ENCODE results near the gene GTSF1L.

GTSF1L gene

GRCh38 chr20:43715511-43715910 lies 11.3 kb downstream of the GTSF1L start:
- DNase-seq: no peak

DNA sequence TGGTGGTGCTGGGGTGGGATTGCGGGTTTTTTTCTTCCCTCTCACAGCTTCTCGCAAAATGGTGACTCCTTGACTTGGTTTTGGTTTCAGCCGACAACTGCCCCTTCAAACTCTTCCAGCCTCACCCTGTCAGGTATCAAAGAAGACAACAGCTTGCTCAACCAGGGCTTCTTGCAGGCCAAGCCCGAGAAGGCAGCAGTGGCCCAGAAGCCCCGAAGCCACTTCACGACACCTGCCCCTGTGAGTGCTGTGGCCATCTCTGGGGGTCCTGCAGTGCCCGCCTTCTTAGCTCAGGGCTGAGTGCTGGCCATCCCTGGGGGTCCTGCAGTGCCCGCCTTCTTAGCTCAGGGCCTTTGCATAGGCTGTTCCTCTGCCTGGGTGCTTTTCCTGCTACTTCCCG lies 11.8 kb downstream of the GTSF1L start:
- no peak for DNase-seq

DNA sequence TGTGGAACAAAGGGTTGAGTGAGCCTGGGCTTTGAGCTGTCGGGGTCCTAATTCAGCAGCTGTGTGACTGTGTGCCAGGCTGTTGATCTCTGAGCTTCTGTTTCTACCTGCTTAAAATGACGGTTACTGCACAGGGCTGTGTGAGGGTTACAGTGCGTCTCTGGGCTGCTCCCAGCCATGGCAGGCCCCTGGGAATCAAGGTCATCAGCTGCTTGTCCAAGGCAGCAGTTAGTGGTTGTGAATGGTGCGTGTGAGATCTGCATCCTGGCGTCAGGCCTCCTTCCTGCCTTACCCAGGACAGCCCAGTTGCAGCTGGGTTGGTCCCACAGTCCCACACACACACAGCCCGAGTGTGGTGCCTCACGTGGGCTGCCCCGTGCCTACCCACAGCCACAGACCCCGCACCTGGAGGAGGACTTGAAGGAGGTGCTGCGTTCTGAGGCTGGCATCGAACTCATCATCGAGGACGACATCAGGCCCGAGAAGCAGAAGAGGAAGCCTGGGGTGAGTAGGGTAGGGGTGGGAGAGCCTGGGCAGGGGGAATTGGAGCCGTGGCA lies 15.6 kb downstream of the GTSF1L start:
- no peak for DNase-seq

GRCh38 chr20:43710370-43711044 lies 16.3 kb downstream of the GTSF1L start:
- DNase-seq: no peak

- DNase-seq: no peak
These were observed 24.3 kb downstream of the GTSF1L start for GRCh38 chr20:43702502-43702901.

- DNase-seq: no peak
These were observed 26.2 kb downstream of the GTSF1L start for GRCh38 chr20:43700627-43701026.

- no peak for DNase-seq
These were observed 26.7 kb downstream of the GTSF1L start for GRCh38 chr20:43699941-43700565.

- DNase-seq: no peak
These were observed 31.2 kb downstream of the GTSF1L start for GRCh38 chr20:43695571-43695970.

DNA sequence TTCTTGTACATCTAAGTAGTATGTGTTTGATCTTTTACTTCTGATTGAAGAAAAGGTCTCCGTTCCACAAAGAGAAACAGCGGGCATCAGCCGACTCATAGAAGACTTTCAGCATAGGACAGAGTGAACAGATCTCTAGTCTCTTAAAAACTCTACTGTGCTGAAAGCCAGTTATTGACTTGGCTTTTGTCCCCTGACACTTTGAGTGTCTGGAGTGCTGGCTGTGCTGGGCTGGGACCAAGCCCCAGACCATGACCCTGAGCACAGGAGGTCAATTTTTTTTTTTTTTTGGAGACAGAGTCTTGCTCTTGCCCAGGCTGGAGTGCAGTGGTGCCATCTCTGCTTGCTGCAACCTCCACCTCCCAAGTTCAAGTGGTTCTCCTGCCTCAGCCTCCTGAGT lies 32.0 kb downstream of the GTSF1L start:
- no peak for DNase-seq

GRCh38 chr20:43691928-43692524 lies 34.8 kb downstream of the GTSF1L start:
- peak; percentile 53 for DNase-seq

GRCh38 chr20:43690943-43691598 lies 35.7 kb downstream of the GTSF1L start:
- no peak for DNase-seq

DNA sequence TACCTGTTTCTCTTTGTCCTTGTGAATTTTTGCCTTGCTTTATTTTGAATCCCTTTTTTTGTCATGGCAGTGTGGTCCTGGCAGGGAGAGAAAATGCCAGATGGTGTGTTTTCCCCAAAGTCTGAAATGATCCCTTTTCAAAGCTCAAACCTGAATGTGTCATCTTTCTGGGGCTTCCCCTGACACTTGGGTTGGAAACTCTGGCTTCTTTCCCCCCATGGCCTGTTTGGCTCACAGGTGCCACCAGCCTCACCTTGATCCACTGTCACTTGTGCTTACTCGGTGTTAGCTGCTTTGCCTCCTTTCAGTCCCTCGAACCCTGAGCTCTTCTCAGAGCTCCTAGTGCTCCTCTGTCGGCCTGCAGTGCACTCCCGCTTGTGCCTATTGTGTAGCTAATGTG lies 37.6 kb downstream of the GTSF1L start:
- DNase-seq: no peak

DNA sequence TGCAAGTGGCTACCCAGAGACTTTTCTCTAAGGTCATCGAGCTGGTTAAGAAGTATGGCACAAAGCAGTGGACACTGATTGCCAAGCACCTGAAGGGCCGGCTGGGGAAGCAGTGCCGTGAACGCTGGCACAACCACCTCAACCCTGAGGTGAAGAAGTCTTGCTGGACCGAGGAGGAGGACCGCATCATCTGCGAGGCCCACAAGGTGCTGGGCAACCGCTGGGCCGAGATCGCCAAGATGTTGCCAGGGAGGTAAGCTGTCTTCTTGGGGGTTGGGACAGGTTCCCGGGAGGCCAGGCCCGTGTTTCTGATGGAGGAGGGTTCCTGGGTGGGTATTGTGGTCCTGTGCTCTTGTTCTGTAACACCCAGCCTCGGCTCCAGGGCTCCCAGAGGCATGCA lies 40.0 kb downstream of the GTSF1L start:
- no peak for DNase-seq

- DNase-seq: no peak
These were observed 44.4 kb downstream of the GTSF1L start for GRCh38 chr20:43682446-43682845.

- DNase-seq: no peak
These were observed 44.8 kb downstream of the GTSF1L start for GRCh38 chr20:43681991-43682410.

- no peak for DNase-seq
These were observed 45.3 kb downstream of the GTSF1L start for GRCh38 chr20:43681468-43681942.

- DNase-seq: no peak
These were observed 45.8 kb downstream of the GTSF1L start for GRCh38 chr20:43680981-43681380.

- DNase-seq: no peak
These were observed 50.4 kb downstream of the GTSF1L start for GRCh38 chr20:43676368-43676767.
